ENCODE results near the gene AKAP1. TPM values are rescaled to one million over a fixed set of nuclear protein-coding genes. Genes with fewer than 3 reads are reported as not detected.

Gene AKAP1
- total RNA-seq, 2 experiments from 2014 or later, result 20.3 to 23.1 TPM

DNA sequence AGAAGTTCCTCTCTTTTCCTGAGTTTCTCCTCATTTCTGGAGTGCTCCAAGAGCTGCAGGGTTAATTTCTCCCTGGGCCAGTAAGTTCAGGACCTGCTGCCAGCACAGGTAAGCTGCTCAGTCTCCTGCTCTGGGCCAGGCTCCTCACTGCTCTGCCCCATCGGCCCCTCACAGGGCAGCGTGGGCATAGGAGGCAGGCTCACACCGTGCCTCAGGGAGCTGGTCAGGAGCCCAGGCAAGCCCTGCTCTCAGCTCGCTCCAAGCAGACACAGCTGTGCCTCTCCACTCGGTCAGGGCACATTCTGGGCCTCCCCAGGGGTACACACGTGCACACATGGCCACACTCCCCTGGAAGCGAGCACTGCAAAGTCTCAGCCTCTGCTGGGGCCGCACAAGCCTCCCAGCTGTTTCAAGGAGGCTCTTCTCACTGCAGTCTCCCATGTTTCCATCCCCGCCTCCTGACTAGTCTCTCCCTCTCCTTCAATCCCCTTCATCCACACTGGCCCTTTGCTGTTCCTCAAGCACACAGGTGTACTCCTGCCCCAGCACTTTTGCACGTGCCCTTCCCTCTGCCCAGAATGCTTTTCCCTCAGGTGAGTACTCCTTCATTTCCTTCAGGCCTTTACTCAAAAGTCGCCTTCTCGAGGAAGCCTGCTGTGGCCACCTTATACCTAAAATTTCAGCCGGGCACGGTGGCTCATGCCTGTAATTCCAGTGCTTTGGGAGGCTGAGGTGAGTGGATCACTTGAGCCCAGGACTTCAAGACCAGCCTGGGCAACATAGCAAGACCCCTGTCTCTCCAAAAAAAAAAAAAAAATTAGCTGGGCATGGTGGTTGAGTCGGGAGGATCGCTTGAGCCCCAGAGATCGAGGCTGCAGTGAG is 53.2 kb downstream of the AKAP1 start:
- intact Hi-C loops (cut with DNase I, micrococcal nuclease), result no loop called here
- Histone ChIP-seq H3K9me3 (ENCODE audit: control insufficient read depth in 1 of 2, insufficient read depth in 1 of 2, low read length in 2 of 2) (peaks cover 0 to 3% of the 10 kb centered on the region in 2 experiments), H3K4me3 (ENCODE audit: low read length) (no peak overlapping the region), H3K27ac (ENCODE audit: low read depth in 1 of 2, low read length in 2 of 2) (no peak overlapping the region), H3K27me3 (ENCODE audit: control insufficient read depth in 1 of 2, insufficient read depth in 2 of 2, low read length in 2 of 2) (no peaks in the 10 kb centered on the region), H3K4me1 (ENCODE audit: insufficient read depth, low read length) (peaks cover 6% of the 10 kb centered on the region), H3K36me3 (ENCODE audit: insufficient read depth, low read length) (no peaks in the 10 kb centered on the region)
- no peaks in the 10 kb centered on the region for H3K27me3 Mint-ChIP-seq
- H3K27ac Mint-ChIP-seq, result no peak overlapping the region
- no peak overlapping the region for H3K4me3 Mint-ChIP-seq
- ATAC-seq (ENCODE audit: poor library complexity) (no peak), DNase-seq (no peak)
- no peaks in the 10 kb centered on the region for H3K9me3 Mint-ChIP-seq
- TF ChIP-seq, protein P1, sequence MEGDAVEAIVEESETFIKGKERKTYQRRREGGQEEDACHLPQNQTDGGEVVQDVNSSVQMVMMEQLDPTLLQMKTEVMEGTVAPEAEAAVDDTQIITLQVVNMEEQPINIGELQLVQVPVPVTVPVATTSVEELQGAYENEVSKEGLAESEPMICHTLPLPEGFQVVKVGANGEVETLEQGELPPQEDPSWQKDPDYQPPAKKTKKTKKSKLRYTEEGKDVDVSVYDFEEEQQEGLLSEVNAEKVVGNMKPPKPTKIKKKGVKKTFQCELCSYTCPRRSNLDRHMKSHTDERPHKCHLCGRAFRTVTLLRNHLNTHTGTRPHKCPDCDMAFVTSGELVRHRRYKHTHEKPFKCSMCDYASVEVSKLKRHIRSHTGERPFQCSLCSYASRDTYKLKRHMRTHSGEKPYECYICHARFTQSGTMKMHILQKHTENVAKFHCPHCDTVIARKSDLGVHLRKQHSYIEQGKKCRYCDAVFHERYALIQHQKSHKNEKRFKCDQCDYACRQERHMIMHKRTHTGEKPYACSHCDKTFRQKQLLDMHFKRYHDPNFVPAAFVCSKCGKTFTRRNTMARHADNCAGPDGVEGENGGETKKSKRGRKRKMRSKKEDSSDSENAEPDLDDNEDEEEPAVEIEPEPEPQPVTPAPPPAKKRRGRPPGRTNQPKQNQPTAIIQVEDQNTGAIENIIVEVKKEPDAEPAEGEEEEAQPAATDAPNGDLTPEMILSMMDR (IDR thresholded peaks at IDR 0.05), result no peak
- H3K36me3 Mint-ChIP-seq (ENCODE audit: low read depth), result no peaks in the 10 kb centered on the region
- POLR2A ChIA-PET, result no interaction called here
- H3K4me1 Mint-ChIP-seq (ENCODE audit: low read depth), result peaks cover 10% of the 10 kb centered on the region
- CTCF ChIA-PET, result no interaction called here

DNA sequence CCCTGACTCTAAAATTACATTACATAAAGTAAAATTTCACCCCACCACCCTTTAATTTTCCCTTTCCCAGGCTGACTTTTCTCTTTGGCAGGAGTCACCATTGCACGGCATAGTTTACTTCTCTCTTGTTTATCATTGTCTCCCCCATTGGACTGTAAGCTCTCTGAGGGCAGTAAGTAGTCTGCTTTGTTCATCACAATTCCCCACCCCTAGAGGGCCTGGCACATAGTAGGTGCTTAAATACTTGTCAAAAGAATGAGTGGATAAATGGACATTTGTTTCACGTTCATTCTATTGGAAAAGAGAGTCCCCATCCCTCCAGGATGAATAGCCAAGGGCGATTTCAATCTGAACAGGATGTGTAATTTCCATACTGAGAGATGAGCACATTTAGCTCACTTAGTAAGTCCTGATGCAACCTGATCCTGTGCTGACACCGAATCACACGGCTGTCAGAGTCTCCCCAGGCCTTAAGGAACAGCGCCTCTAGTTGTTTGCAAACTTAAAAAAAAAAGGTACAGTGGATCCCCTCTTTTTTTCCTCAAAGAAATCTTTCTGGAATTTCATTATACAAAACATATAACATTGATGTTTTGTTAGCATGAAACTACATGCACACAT is 54.0 kb downstream of the AKAP1 start:
- no peak for ATAC-seq (ENCODE audit: poor library complexity)
- CTCF ChIA-PET, result no interaction called here
- Histone ChIP-seq H3K4me1 (ENCODE audit: insufficient read depth, low read length) (peaks cover 6% of the 10 kb centered on the region), H3K9me3 (ENCODE audit: control insufficient read depth in 1 of 2, insufficient read depth in 1 of 2, low read length in 2 of 2) (peaks cover 0 to 3% of the 10 kb centered on the region in 2 experiments), H3K27ac (ENCODE audit: low read depth in 1 of 2, low read length in 2 of 2) (no peak overlapping the region), H3K27me3 (ENCODE audit: control insufficient read depth in 1 of 2, insufficient read depth in 2 of 2, low read length in 2 of 2) (no peaks in the 10 kb centered on the region), H3K36me3 (ENCODE audit: insufficient read depth, low read length) (no peaks in the 10 kb centered on the region), H3K4me3 (ENCODE audit: low read length) (no peak overlapping the region)
- Mint-ChIP-seq H3K4me1 (ENCODE audit: low read depth) (peaks cover 10% of the 10 kb centered on the region), H3K4me3 (no peak overlapping the region), H3K36me3 (ENCODE audit: low read depth) (no peaks in the 10 kb centered on the region), H3K27me3 (no peaks in the 10 kb centered on the region), H3K27ac (no peak overlapping the region), H3K9me3 (no peaks in the 10 kb centered on the region)
- TF ChIP-seq, protein P1 (IDR thresholded peaks at IDR 0.05), result no peak
- POLR2A ChIA-PET, result no interaction called here
- no peak for DNase-seq
- intact Hi-C loops (cut with DNase I, micrococcal nuclease), result no loop called here

DNA sequence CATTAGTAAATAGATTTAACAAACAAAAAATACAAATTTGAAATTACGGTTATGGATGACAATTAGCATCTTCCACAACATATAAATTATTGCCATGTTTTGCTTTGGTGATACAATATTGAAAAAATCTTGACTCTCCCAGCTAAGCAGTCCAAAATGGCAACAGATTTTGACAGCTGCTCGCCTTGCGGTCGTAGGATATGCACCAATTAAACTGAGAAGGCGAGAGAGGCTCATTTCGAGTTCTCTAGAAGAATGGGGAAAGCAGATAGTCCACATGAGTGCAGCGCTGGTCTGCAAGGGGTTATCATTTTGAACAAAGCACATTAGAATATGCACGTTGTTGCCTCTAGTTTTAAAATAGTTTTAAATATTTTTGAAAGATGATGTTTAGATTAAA is 55.3 kb downstream of the AKAP1 start:
- CTCF ChIA-PET, result no interaction called here
- Mint-ChIP-seq H3K9me3 (no peaks in the 10 kb centered on the region), H3K27ac (no peak overlapping the region), H3K27me3 (peaks cover 3% of the 10 kb centered on the region), H3K36me3 (ENCODE audit: low read depth) (no peaks in the 10 kb centered on the region), H3K4me1 (ENCODE audit: low read depth) (peaks cover 10% of the 10 kb centered on the region), H3K4me3 (no peak overlapping the region)
- TF ChIP-seq, protein P1 (IDR thresholded peaks at IDR 0.05), result no peak
- Histone ChIP-seq H3K9me3 (ENCODE audit: control insufficient read depth in 1 of 2, insufficient read depth in 1 of 2, low read length in 2 of 2) (peaks cover 0 to 3% of the 10 kb centered on the region in 2 experiments), H3K27ac (ENCODE audit: low read depth in 1 of 2, low read length in 2 of 2) (no peak overlapping the region), H3K36me3 (ENCODE audit: insufficient read depth, low read length) (no peaks in the 10 kb centered on the region), H3K4me3 (ENCODE audit: low read length) (no peak overlapping the region), H3K27me3 (ENCODE audit: control insufficient read depth in 1 of 2, insufficient read depth in 2 of 2, low read length in 2 of 2) (peaks cover 0 to 2% of the 10 kb centered on the region in 2 experiments), H3K4me1 (ENCODE audit: insufficient read depth, low read length) (peaks cover 6% of the 10 kb centered on the region)
- no peak for ATAC-seq (ENCODE audit: poor library complexity)
- DNase-seq, result no peak
- intact Hi-C loops (cut with DNase I, micrococcal nuclease), result no loop called here
- POLR2A ChIA-PET, result no interaction called here

Measured in CD4-positive, alpha-beta T cell (primary cell).